Loucy (cell line): ENCODE results near the gene EQTN.

Source experiments
- H2AFZ ChIP-seq: fragments of 200-600 bp; sonication (generic); 2 replicates; pipeline ENCODE4 v1.6.0; 2016; ENCODE audit warnings: antibody characterized with exemption, mild to moderate bottlenecking, low read length, moderate library complexity
- H3F3A ChIP-seq: fragments of 200-600 bp; 2 replicates; pipeline ENCODE4 v1.6.0; 2016; ENCODE audit warnings: antibody characterized with exemption, low read depth, mild to moderate bottlenecking
- H3K27me3 ChIP-seq: fragments of 200-600 bp; sonication (generic); 2 replicates; pipeline ENCODE4 v1.6.1; 2014; ENCODE audit warnings: low read length, mild to moderate bottlenecking; ENCODE audit not compliant: insufficient read depth, poor library complexity, severe bottlenecking
- H3K36me3 ChIP-seq: fragments of 200-600 bp; sonication (generic); 2 replicates; pipeline ENCODE4 v1.6.1; 2016; ENCODE audit warnings: low read length; ENCODE audit not compliant: insufficient read depth
- H3K4me1 ChIP-seq: fragments of 200-600 bp; sonication (generic); 2 replicates; pipeline ENCODE4 v1.5.1; 2014; ENCODE audit warnings: low read length, mild to moderate bottlenecking; ENCODE audit not compliant: insufficient read depth, poor library complexity, severe bottlenecking
- H3K4me2 ChIP-seq: fragments of 200-600 bp; sonication (generic); 2 replicates; pipeline ENCODE4 v1.6.0; 2014; ENCODE audit warnings: antibody characterized with exemption, low read length, low read depth, mild to moderate bottlenecking; ENCODE audit not compliant: poor library complexity, severe bottlenecking
- H3K4me3 ChIP-seq: fragments of 200-600 bp; sonication (generic); 2 replicates; pipeline ENCODE4 v1.5.1; 2014; ENCODE audit warnings: low read length, mild to moderate bottlenecking, mixed read lengths; ENCODE audit not compliant: poor library complexity, severe bottlenecking
- H3K79me2 ChIP-seq: fragments of 200-600 bp; sonication (generic); 2 replicates; pipeline ENCODE4 v1.6.1; 2014; ENCODE audit warnings: low read length; ENCODE audit not compliant: insufficient read depth
- H3K9ac ChIP-seq: fragments of 200-600 bp; sonication (generic); 2 replicates; pipeline ENCODE4 v1.6.0; 2014; ENCODE audit warnings: mild to moderate bottlenecking, low read depth, low read length, moderate library complexity; ENCODE audit not compliant: poor library complexity, severe bottlenecking
- H3K9me2 ChIP-seq: fragments of 200-600 bp; sonication (generic); replicated peaks from 2 replicates; pipeline ENCODE4 v1.6.1; 2016; ENCODE audit warnings: low read depth, low read length, mixed read lengths
- H3K9me3 ChIP-seq: fragments of 200-600 bp; sonication (generic); 2 replicates; pipeline ENCODE4 v1.6.1; 2014; ENCODE audit warnings: mild to moderate bottlenecking, antibody characterized with exemption, low read length, low read depth; ENCODE audit not compliant: insufficient read depth
- H4K20me1 ChIP-seq: fragments of 200-600 bp; sonication (generic); 2 replicates; pipeline ENCODE4 v1.6.0; 2014; ENCODE audit warnings: antibody characterized with exemption, low read length, mild to moderate bottlenecking; ENCODE audit not compliant: insufficient read depth, poor library complexity, severe bottlenecking
- CTCF ChIP-seq: fragments of 200-600 bp; sonication (generic); conservative IDR thresholded peaks from 2 replicates; pipeline ENCODE4 v1.5.1; 2014; ENCODE audit warnings: mild to moderate bottlenecking, antibody characterized with exemption, low read length
- EZH2phosphoT487 ChIP-seq: fragments of 200-600 bp; IDR thresholded peaks from 2 replicates; pipeline ENCODE4 v1.6.1; 2018; ENCODE audit warnings: antibody characterized with exemption, mild to moderate bottlenecking, moderate library complexity, borderline replicate concordance

EQTN gene

GRCh38 chr9:27340961-27341511 lies 44.1 kb upstream of the EQTN start:
- peaks cover 7% of the 10 kb centered on the region for H3K4me1 ChIP-seq
- no peaks in the 10 kb centered on the region for H3F3A ChIP-seq
- no peak overlapping the region for H3K4me2 ChIP-seq
- no peak for TF ChIP-seq EZH2phosphoT487
- no peak for TF ChIP-seq CTCF
- no peak overlapping the region for H3K9ac ChIP-seq
- H3K36me3 ChIP-seq = no peaks in the 10 kb centered on the region
- no peaks in the 10 kb centered on the region for H3K9me3 ChIP-seq
- no peaks in the 10 kb centered on the region for H3K27me3 ChIP-seq
- no peaks in the 10 kb centered on the region for H3K79me2 ChIP-seq
- H2AFZ ChIP-seq = no peak overlapping the region
- no peaks in the 10 kb centered on the region for H4K20me1 ChIP-seq
- H3K4me3 ChIP-seq = no peak overlapping the region
- H3K9me2 ChIP-seq = no peaks in the 10 kb centered on the region

GRCh38 chr9:27340285-27340674 lies 43.3 kb upstream of the EQTN start:
- Histone ChIP-seq H4K20me1 (no peaks in the 10 kb centered on the region), H3K9me2 (no peaks in the 10 kb centered on the region), H3K27me3 (no peaks in the 10 kb centered on the region), H3K36me3 (no peaks in the 10 kb centered on the region), H3K9me3 (no peaks in the 10 kb centered on the region), H2AFZ (no peak overlapping the region), H3K4me2 (no peak overlapping the region), H3K9ac (no peak overlapping the region), H3F3A (no peaks in the 10 kb centered on the region), H3K4me1 (peaks cover 8% of the 10 kb centered on the region), H3K4me3 (no peak overlapping the region), H3K79me2 (no peaks in the 10 kb centered on the region)
- no peak for TF ChIP-seq EZH2phosphoT487
- TF ChIP-seq CTCF = no peak

GRCh38 chr9:27339661-27340284 lies 42.8 kb upstream of the EQTN start:
- H3K9ac ChIP-seq = no peak overlapping the region
- H3K4me1 ChIP-seq = peaks cover 8% of the 10 kb centered on the region
- TF ChIP-seq EZH2phosphoT487 (no peak), CTCF (no peak)
- no peaks in the 10 kb centered on the region for H3K9me2 ChIP-seq
- H3F3A ChIP-seq = no peaks in the 10 kb centered on the region
- no peaks in the 10 kb centered on the region for H3K36me3 ChIP-seq
- H3K27me3 ChIP-seq = no peaks in the 10 kb centered on the region
- H3K79me2 ChIP-seq = no peaks in the 10 kb centered on the region
- no peaks in the 10 kb centered on the region for H4K20me1 ChIP-seq
- no peak overlapping the region for H3K4me2 ChIP-seq
- H3K9me3 ChIP-seq = no peaks in the 10 kb centered on the region
- no peak overlapping the region for H3K4me3 ChIP-seq
- no peak overlapping the region for H2AFZ ChIP-seq
